Activated T-helper 1 cell treated with anti-CD3 and anti-CD28 coated beads, Interleukin-12 subunit alpha, Interleukin-12 subunit beta, Interleukin-2, Interleukin-4 antibody, amounts not matched to agents 30 ng/mL and 10 ng/mL and 1 ng/mL, durations not matched to agents 14 hours and 24 hours and 36 hours (primary cell): ENCODE data around the gene NIP7. TPM values are rescaled to one million over a fixed set of nuclear protein-coding genes. Genes with fewer than 3 reads are reported as not detected.

Experiments
- DNase-seq: peaks from one replicate; pipeline ENCODE4 v3.0.0; 2021; ENCODE audit warnings: low spot score
- H3K27ac Mint-ChIP-seq: one replicate; pipeline ENCODE4 v1.8.0; 2021; ENCODE audit warnings: mild to moderate bottlenecking, mixed read lengths
- H3K27me3 Mint-ChIP-seq: one replicate; pipeline ENCODE4 v1.8.0; 2022; ENCODE audit warnings: mild to moderate bottlenecking, moderate library complexity, mixed read lengths; ENCODE audit not compliant: insufficient read depth
- H3K36me3 Mint-ChIP-seq: one replicate; pipeline ENCODE4 v1.8.0; 2021; ENCODE audit warnings: low read depth, mixed read lengths
- H3K4me1 Mint-ChIP-seq: one replicate; pipeline ENCODE4 v1.8.0; 2021; ENCODE audit warnings: low read depth, mixed read lengths
- H3K4me3 Mint-ChIP-seq: one replicate; pipeline ENCODE4 v1.8.0; 2021; ENCODE audit warnings: mild to moderate bottlenecking, moderate library complexity, mixed read lengths
- H3K9me3 Mint-ChIP-seq: one replicate; pipeline ENCODE4 v1.8.0; 2021; ENCODE audit warnings: mixed read lengths
- intact Hi-C: fragments of 100-400 bp; cut with micrococcal nuclease; formaldehyde crosslinking; loops from one replicate; pipeline ENCODE4 v1.15.1; 2024
- total RNA-seq: library from RNA; stranded (reverse); gene quantifications from 2 replicates; pipeline ENCODE4 v1.2.3, GENCODE V29; 2022

Gene NIP7
- total RNA-seq, 1 donor from 2014 or later = 80.7 TPM

- Mint-ChIP-seq H3K4me3 (no peak overlapping the region), H3K27me3 (no peaks in the 10 kb centered on the region), H3K4me1 (peaks cover 16% of the 10 kb centered on the region), H3K27ac (no peak overlapping the region), H3K9me3 (no peaks in the 10 kb centered on the region), H3K36me3 (peaks cover 42% of the 10 kb centered on the region)
- intact Hi-C loops = no loop called here
- no peak for DNase-seq
Observed at GRCh38 chr16:69321080-69321479, 18.5 kb upstream of the NIP7 start.

GRCh38 chr16:69322343-69322742, 17.2 kb upstream of the NIP7 start:
- H3K4me1 Mint-ChIP-seq = peaks cover 25% of the 10 kb centered on the region
- no peaks in the 10 kb centered on the region for H3K27me3 Mint-ChIP-seq
- DNase-seq = no peak
- intact Hi-C loops = no loop called here
- no peak overlapping the region for H3K4me3 Mint-ChIP-seq
- H3K36me3 Mint-ChIP-seq = peaks cover 37% of the 10 kb centered on the region
- H3K9me3 Mint-ChIP-seq = no peaks in the 10 kb centered on the region
- no peak overlapping the region for H3K27ac Mint-ChIP-seq

DNA sequence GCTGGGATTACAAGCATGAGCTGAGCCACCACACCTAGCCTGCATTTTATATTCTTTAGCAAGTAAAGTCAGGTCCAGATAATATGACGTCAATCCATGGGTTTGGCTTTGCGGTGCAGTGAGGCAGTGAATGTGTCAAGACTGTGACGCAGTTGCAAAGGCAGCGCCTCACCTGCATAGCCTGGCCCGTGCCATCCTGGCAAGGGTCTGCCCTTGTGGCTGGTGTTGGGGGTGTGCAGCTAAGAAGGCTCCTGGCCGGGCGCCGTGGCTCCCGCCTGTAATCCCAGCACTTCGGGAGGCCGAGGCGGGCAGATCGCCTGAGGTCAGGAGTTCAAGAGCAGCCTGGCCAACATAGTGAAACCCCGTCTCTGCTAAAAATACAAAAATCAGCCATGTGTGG, 16.2 kb upstream of the NIP7 start:
- H3K9me3 Mint-ChIP-seq = no peaks in the 10 kb centered on the region
- H3K4me3 Mint-ChIP-seq = no peak overlapping the region
- intact Hi-C loops = no loop called here
- H3K4me1 Mint-ChIP-seq = peaks cover 32% of the 10 kb centered on the region
- H3K27ac Mint-ChIP-seq = no peak overlapping the region
- peaks cover 41% of the 10 kb centered on the region for H3K36me3 Mint-ChIP-seq
- DNase-seq = no peak
- no peaks in the 10 kb centered on the region for H3K27me3 Mint-ChIP-seq

- Mint-ChIP-seq H3K4me1 (peaks cover 38% of the 10 kb centered on the region), H3K9me3 (no peaks in the 10 kb centered on the region), H3K27me3 (no peaks in the 10 kb centered on the region), H3K4me3 (no peak overlapping the region), H3K27ac (no peak overlapping the region), H3K36me3 (peaks cover 43% of the 10 kb centered on the region)
- DNase-seq = no peak
- intact Hi-C loops = no loop called here
Observed at GRCh38 chr16:69324013-69324531, 15.5 kb upstream of the NIP7 start.

GRCh38 chr16:69324585-69325253, 14.9 kb upstream of the NIP7 start:
- intact Hi-C loops = no loop called here
- Mint-ChIP-seq H3K27me3 (no peaks in the 10 kb centered on the region), H3K36me3 (peaks cover 37% of the 10 kb centered on the region), H3K4me3 (no peak overlapping the region), H3K4me1 (peaks cover 43% of the 10 kb centered on the region), H3K9me3 (no peaks in the 10 kb centered on the region), H3K27ac (no peak overlapping the region)
- no peak for DNase-seq

GRCh38 chr16:69325784-69326171, 13.8 kb upstream of the NIP7 start:
- intact Hi-C loops = no loop called here
- Mint-ChIP-seq H3K4me1 (peaks cover 43% of the 10 kb centered on the region), H3K36me3 (peaks cover 36% of the 10 kb centered on the region), H3K9me3 (no peaks in the 10 kb centered on the region), H3K4me3 (peak overlapping the region; percentile 39), H3K27me3 (no peaks in the 10 kb centered on the region), H3K27ac (no peak overlapping the region)
- DNase-seq = no peak

DNA sequence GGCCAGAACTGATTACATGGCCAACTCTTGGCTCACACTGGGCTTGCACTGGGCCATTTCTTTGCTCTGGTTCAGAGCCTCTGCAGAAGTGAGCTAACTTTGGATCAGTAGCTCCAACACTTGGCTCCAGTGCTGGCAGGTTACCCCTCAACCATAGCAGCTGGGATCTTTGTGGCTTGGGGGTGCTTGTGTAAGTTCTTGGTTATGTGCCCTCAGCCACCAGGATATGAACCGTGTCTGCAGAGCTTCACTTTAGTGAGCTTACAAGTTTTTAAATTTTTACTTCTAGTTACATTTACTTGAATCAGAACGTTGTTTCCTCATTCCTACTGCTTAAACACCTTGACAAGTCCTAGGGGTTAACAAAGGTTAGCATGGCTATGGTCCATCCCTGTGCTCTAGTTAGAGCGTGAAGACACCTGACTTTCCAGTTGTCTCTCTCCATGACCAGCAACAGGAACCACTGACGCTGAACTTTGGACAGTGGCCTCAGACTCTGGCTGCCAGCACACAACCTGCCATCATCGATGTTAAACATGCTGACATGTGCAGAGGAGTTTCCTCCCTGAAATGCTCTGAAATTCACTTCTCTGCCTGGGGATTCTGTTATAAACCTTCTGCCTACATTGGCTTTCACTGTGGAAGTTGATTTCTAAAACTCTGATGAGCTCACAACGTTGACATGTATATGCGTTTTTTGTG, 13.2 kb upstream of the NIP7 start:
- no peak for DNase-seq
- H3K27ac Mint-ChIP-seq = no peak overlapping the region
- H3K4me3 Mint-ChIP-seq = peak overlapping the region; percentile 19
- no peaks in the 10 kb centered on the region for H3K9me3 Mint-ChIP-seq
- H3K27me3 Mint-ChIP-seq = no peaks in the 10 kb centered on the region
- peaks cover 42% of the 10 kb centered on the region for H3K4me1 Mint-ChIP-seq
- intact Hi-C loops = no loop called here
- H3K36me3 Mint-ChIP-seq = peaks cover 31% of the 10 kb centered on the region

- no peaks in the 10 kb centered on the region for H3K27me3 Mint-ChIP-seq
- no peak overlapping the region for H3K27ac Mint-ChIP-seq
- intact Hi-C loops = no loop called here
- no peaks in the 10 kb centered on the region for H3K9me3 Mint-ChIP-seq
- no peak for DNase-seq
- H3K4me3 Mint-ChIP-seq = peak overlapping the region; percentile 84
- peaks cover 36% of the 10 kb centered on the region for H3K4me1 Mint-ChIP-seq
- H3K36me3 Mint-ChIP-seq = peaks cover 26% of the 10 kb centered on the region
Observed at GRCh38 chr16:69327585-69328310, 11.8 kb upstream of the NIP7 start.

DNA sequence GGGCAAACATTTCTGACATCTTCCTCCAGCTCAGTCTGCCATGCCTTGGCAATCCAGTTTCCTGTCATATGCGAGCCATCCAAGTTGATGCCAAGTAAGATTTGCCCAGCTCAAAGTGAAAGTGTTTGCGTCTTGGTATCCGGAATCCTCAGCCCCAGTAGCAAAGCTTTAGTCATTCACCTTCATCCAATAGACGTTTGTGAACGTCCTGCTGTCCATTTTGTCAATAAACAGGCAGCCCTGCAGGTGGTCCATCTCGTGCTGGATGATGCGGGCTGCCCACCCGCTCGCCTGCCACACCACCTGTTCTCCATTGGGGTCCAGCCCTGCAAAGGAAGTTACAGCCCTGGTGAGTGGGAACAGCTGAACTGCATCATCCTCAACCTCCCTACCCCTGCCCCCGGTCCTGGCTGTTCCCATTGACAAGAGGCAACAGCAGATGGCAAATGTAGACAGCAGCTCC, 10.7 kb upstream of the NIP7 start:
- no peaks in the 10 kb centered on the region for H3K27me3 Mint-ChIP-seq
- peaks cover 36% of the 10 kb centered on the region for H3K4me1 Mint-ChIP-seq
- DNase-seq = no peak
- peaks cover 33% of the 10 kb centered on the region for H3K36me3 Mint-ChIP-seq
- peak overlapping the region; percentile 84 for H3K4me3 Mint-ChIP-seq
- H3K9me3 Mint-ChIP-seq = no peaks in the 10 kb centered on the region
- intact Hi-C loops = no loop called here
- no peak overlapping the region for H3K27ac Mint-ChIP-seq

GRCh38 chr16:69329369-69330285, 9.9 kb upstream of the NIP7 start:
- peak overlapping the region; percentile 40 for H3K27ac Mint-ChIP-seq
- peaks cover 39% of the 10 kb centered on the region for H3K36me3 Mint-ChIP-seq
- H3K27me3 Mint-ChIP-seq = no peaks in the 10 kb centered on the region
- peaks cover 36% of the 10 kb centered on the region for H3K4me1 Mint-ChIP-seq
- H3K9me3 Mint-ChIP-seq = no peaks in the 10 kb centered on the region
- peak overlapping the region; percentile 84 for H3K4me3 Mint-ChIP-seq
- no peak for DNase-seq
- intact Hi-C loops = loop anchor here (1.0 to 10.0 kb wide), 5 partner anchors 10 to 1195 kb away; partner anchors contain the start of genes COG4, COG8, CYB5B and NIP7

DNA sequence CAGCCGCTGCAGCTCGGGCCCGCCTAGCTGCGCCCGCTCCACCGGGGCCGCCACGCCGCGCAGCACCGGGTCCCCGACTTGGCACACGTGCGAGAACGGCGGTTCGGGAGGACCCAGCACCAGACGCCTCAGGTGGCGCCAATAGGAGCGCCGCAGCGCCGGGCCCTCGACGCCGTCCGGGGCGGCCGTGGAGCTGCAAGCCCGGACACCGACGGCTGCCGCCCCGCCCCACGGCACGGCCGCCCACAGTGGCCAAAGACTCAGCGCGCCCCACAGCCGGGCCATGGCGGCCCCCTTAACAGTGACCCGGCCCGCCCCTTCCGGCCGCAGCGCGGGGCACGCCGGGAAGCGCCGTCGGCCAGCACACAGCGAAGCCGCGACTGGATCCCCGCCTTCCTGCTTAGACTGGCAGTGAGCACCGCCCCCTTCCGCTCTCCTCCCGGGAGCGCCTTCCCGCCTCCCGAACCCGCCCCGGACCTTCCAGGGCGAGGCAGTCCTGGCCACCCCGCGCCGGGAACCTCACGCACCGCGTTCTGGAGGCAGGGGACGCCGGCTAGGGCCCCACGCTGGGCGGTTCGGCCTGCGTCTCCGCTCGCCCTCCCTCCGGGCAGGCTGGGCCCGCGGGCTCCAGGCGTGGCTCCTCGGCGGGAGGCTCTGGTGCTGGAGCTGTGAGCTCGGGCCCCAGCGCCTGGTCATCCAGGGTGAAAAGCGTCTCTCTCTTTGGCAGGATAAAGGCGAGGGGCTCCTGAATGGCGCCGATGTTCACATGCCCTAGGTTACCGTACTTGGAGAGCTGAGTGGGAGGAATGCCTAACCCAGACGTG, 9.1 kb upstream of the NIP7 start, which contains the start of gene PDF:
Gene PDF (minus strand): TSS at position 303 of the 824 bp plus-strand sequence. CDS start 18 bp downstream, at position 285.
- Mint-ChIP-seq H3K27ac (peak within 1 kb of the TSS; percentile 63), H3K27me3 (no peaks in the 10 kb centered on the region), H3K36me3 (peaks cover 39% of the 10 kb centered on the region), H3K9me3 (no peaks in the 10 kb centered on the region), H3K4me3 (peak within 1 kb of the TSS; percentile 84), H3K4me1 (peaks cover 36% of the 10 kb centered on the region)
- DNase-seq = peak; percentile 86
- intact Hi-C loops = loop anchor here (1.0 to 10.0 kb wide), 5 partner anchors 9 to 1194 kb away; partner anchors contain the start of genes COG4, COG8, CYB5B and NIP7
